Measurements from ENCODE around the gene SPINT2. TPM values are rescaled to one million over a fixed set of nuclear protein-coding genes. Genes with fewer than 3 reads are reported as not detected.

SPINT2 gene
- total and polyA plus RNA-seq, 4 donors, result 95.5 to 242 (median 162) TPM

DNA sequence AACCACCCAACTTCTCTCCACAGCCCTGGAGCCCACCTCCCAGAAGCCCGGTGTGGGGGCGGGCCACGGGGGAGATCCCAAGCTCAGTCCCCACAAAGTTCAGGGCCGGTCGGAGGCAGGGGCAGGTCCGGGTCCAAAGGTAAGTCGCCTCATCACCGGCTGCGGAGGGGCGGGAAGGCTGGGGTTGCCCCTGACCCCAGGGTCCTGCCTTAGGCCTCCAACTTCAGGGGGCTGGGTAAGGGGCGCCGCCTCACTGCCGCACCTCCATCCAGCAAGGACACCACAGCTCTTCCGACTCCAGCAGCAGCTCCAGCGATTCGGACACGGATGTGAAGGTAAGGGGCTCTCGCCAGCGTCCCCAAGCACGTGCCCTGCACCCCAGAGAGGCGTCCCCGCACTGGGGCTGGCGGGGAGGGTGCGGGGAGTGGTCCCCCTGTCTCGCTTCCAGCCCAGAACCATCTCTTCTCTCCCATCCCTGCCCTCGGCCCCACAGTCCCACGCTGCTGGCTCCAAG is 40.0 kb downstream of the SPINT2 start:
- Histone ChIP-seq H3K27ac (ENCODE audit: low read depth, low read length) (no peak overlapping the region), H3K36me3 (ENCODE audit: control insufficient read depth, insufficient read depth, low read length) (peaks cover 59% of the 10 kb centered on the region)
- WGBS (ENCODE audit: insufficient coverage), result 52% methylated on average over 24 of the region's 27 CpGs

DNA sequence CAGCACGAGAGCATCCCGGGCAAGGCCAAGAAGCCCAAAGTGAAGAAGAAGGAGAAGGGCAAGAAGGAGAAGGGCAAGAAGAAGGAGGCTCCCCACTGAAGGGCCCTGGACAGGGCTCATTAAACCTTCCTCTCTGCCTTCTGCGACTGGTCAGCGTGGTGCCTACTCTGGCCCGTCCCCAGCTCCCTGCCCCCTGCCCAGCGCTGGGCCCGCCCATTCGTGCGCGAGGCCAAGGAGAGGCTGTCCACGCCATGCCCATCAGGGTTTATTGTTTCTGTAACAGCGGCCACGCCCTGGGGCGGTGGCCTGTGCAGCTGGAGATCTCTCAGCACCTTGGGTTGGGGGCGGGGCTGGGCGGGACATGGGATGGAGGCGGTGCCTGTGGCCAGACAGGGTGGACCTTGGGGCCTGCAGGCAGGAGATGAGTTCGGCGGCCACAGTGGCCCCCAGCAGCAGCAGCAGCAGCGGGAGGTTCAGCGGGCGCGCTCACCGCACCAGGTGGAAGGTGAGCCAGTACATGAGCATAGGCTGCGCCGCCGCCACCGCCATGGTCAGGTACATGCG is 40.6 kb downstream of the SPINT2 start:
- H3K36me3 ChIP-seq (ENCODE audit: control insufficient read depth, insufficient read depth, low read length), result peaks cover 61% of the 10 kb centered on the region
- no peak overlapping the region for H3K4me3 ChIP-seq (ENCODE audit: low read depth, low read length)
- DNase-seq (ENCODE audit: low read depth in 4 of 6, low spot score in 6 of 6), result peak in 1 of 6 donors; percentile 51
- no peaks in the 10 kb centered on the region for H3K27me3 ChIP-seq (ENCODE audit: control insufficient read depth, insufficient read depth, low read length)
- no peaks in the 10 kb centered on the region for H3K4me1 ChIP-seq (ENCODE audit: control insufficient read depth, insufficient read depth, low read length)
- H3K27ac ChIP-seq (ENCODE audit: low read depth, low read length), result no peak overlapping the region
- no peaks in the 10 kb centered on the region for H3K9me3 ChIP-seq (ENCODE audit: control insufficient read depth, insufficient read depth, low read length)
- 44% methylated on average over 29 of the region's 29 CpGs for WGBS (ENCODE audit: insufficient coverage)

More for the DNA sequence above, 40.0 kb downstream of the SPINT2 start:
- Histone ChIP-seq H3K4me1 (ENCODE audit: control insufficient read depth, insufficient read depth, low read length) (no peaks in the 10 kb centered on the region), H3K9me3 (ENCODE audit: control insufficient read depth, insufficient read depth, low read length) (no peaks in the 10 kb centered on the region), H3K4me3 (ENCODE audit: low read depth, low read length) (no peak overlapping the region), H3K27me3 (ENCODE audit: control insufficient read depth, insufficient read depth, low read length) (no peaks in the 10 kb centered on the region)
- DNase-seq (ENCODE audit: low read depth in 4 of 6, low spot score in 6 of 6), result no peak

- Histone ChIP-seq H3K27ac (ENCODE audit: low read depth, low read length) (no peak overlapping the region), H3K4me1 (ENCODE audit: control insufficient read depth, insufficient read depth, low read length) (no peaks in the 10 kb centered on the region), H3K9me3 (ENCODE audit: control insufficient read depth, insufficient read depth, low read length) (no peaks in the 10 kb centered on the region), H3K4me3 (ENCODE audit: low read depth, low read length) (no peak overlapping the region), H3K36me3 (ENCODE audit: control insufficient read depth, insufficient read depth, low read length) (peaks cover 65% of the 10 kb centered on the region), H3K27me3 (ENCODE audit: control insufficient read depth, insufficient read depth, low read length) (no peaks in the 10 kb centered on the region)
- 75% methylated on average over 1 of the region's 3 CpGs for WGBS (ENCODE audit: insufficient coverage)
- DNase-seq (ENCODE audit: low read depth in 4 of 6, low spot score in 6 of 6), result no peak
Measured at GRCh38 chr19:38306236-38306635, 41.9 kb downstream of the SPINT2 start.

DNA sequence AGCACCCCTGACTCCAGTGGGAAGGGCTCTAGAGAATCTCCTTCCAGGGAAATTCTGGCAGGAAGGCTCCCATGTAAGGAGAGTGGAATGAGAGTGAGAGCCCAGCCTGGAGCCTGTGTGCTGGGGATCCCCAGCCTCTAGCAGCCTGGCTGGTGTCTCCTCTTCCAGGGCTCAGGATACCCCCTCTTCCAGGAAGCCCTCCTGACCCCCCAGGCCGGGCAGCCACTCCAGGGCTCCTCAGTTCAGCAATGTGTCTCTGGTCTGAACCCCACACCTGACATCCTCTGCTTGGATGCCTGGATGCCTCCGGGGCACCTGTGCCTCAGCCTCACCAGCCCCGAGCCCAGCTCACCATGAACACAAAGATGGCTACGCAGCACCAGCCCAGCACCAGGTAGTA is 42.7 kb downstream of the SPINT2 start:
- no peak for DNase-seq (ENCODE audit: low read depth in 4 of 6, low spot score in 6 of 6)
- 100% methylated on average over 4 of the region's 4 CpGs for WGBS (ENCODE audit: insufficient coverage)

GRCh38 chr19:38307597-38307996 is 43.2 kb downstream of the SPINT2 start:
- WGBS (ENCODE audit: insufficient coverage), result 100% methylated on average over 6 of the region's 8 CpGs
- DNase-seq (ENCODE audit: low read depth in 4 of 6, low spot score in 6 of 6), result no peak
- no peaks in the 10 kb centered on the region for H3K4me1 ChIP-seq (ENCODE audit: control insufficient read depth, insufficient read depth, low read length)
- no peaks in the 10 kb centered on the region for H3K9me3 ChIP-seq (ENCODE audit: control insufficient read depth, insufficient read depth, low read length)
- no peak overlapping the region for H3K27ac ChIP-seq (ENCODE audit: low read depth, low read length)
- no peaks in the 10 kb centered on the region for H3K27me3 ChIP-seq (ENCODE audit: control insufficient read depth, insufficient read depth, low read length)
- H3K36me3 ChIP-seq (ENCODE audit: control insufficient read depth, insufficient read depth, low read length), result peaks cover 65% of the 10 kb centered on the region
- H3K4me3 ChIP-seq (ENCODE audit: low read depth, low read length), result no peak overlapping the region

More for the DNA sequence above, 42.7 kb downstream of the SPINT2 start:
- no peak overlapping the region for H3K4me3 ChIP-seq (ENCODE audit: low read depth, low read length)
- H3K27ac ChIP-seq (ENCODE audit: low read depth, low read length), result no peak overlapping the region
- no peaks in the 10 kb centered on the region for H3K9me3 ChIP-seq (ENCODE audit: control insufficient read depth, insufficient read depth, low read length)
- no peaks in the 10 kb centered on the region for H3K27me3 ChIP-seq (ENCODE audit: control insufficient read depth, insufficient read depth, low read length)
- H3K4me1 ChIP-seq (ENCODE audit: control insufficient read depth, insufficient read depth, low read length), result no peaks in the 10 kb centered on the region
- H3K36me3 ChIP-seq (ENCODE audit: control insufficient read depth, insufficient read depth, low read length), result peaks cover 65% of the 10 kb centered on the region

GRCh38 chr19:38308006-38308766 is 43.8 kb downstream of the SPINT2 start:
- Histone ChIP-seq H3K27me3 (ENCODE audit: control insufficient read depth, insufficient read depth, low read length) (no peaks in the 10 kb centered on the region), H3K36me3 (ENCODE audit: control insufficient read depth, insufficient read depth, low read length) (peaks cover 65% of the 10 kb centered on the region), H3K9me3 (ENCODE audit: control insufficient read depth, insufficient read depth, low read length) (no peaks in the 10 kb centered on the region), H3K4me1 (ENCODE audit: control insufficient read depth, insufficient read depth, low read length) (no peaks in the 10 kb centered on the region), H3K4me3 (ENCODE audit: low read depth, low read length) (no peak overlapping the region), H3K27ac (ENCODE audit: low read depth, low read length) (no peak overlapping the region)
- WGBS (ENCODE audit: insufficient coverage), result 93% methylated on average over 12 of the region's 12 CpGs
- no peak for DNase-seq (ENCODE audit: low read depth in 4 of 6, low spot score in 6 of 6)

- Histone ChIP-seq H3K4me3 (ENCODE audit: low read depth, low read length) (no peak overlapping the region), H3K27me3 (ENCODE audit: control insufficient read depth, insufficient read depth, low read length) (no peaks in the 10 kb centered on the region), H3K9me3 (ENCODE audit: control insufficient read depth, insufficient read depth, low read length) (no peaks in the 10 kb centered on the region), H3K36me3 (ENCODE audit: control insufficient read depth, insufficient read depth, low read length) (peaks cover 58% of the 10 kb centered on the region), H3K27ac (ENCODE audit: low read depth, low read length) (no peak overlapping the region), H3K4me1 (ENCODE audit: control insufficient read depth, insufficient read depth, low read length) (no peaks in the 10 kb centered on the region)
- DNase-seq (ENCODE audit: low read depth in 4 of 6, low spot score in 6 of 6), result no peak
- WGBS (ENCODE audit: insufficient coverage), result 93% methylated on average over 7 of the region's 24 CpGs
Measured at GRCh38 chr19:38308926-38309614, 44.7 kb downstream of the SPINT2 start.

GRCh38 chr19:38309615-38310278 is 45.4 kb downstream of the SPINT2 start:
- 100% methylated on average over 2 of the region's 3 CpGs for WGBS (ENCODE audit: insufficient coverage)
- Histone ChIP-seq H3K9me3 (ENCODE audit: control insufficient read depth, insufficient read depth, low read length) (no peaks in the 10 kb centered on the region), H3K27ac (ENCODE audit: low read depth, low read length) (no peak overlapping the region), H3K27me3 (ENCODE audit: control insufficient read depth, insufficient read depth, low read length) (no peaks in the 10 kb centered on the region), H3K36me3 (ENCODE audit: control insufficient read depth, insufficient read depth, low read length) (peaks cover 51% of the 10 kb centered on the region), H3K4me1 (ENCODE audit: control insufficient read depth, insufficient read depth, low read length) (peaks cover under 1% of the 10 kb centered on the region), H3K4me3 (ENCODE audit: low read depth, low read length) (no peak overlapping the region)
- DNase-seq (ENCODE audit: low read depth in 4 of 6, low spot score in 6 of 6), result no peak

DNA sequence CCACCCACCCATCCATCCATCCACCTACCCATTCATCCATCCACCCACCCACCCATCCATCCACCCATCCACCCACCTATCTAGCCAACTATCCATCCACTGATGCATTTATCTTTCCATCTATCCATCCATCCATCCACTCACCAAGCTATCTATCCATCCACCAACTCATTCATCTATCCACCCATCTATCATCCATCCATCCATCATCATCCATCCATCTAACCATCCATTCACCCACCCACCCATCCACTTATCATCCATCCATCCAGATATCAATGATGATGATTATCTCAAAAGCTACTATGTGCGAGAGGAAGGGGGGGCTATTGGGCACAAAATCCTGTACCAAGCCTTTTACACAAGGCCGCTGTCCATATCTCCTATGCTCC is 45.9 kb downstream of the SPINT2 start:
- Histone ChIP-seq H3K4me1 (ENCODE audit: control insufficient read depth, insufficient read depth, low read length) (peaks cover 6% of the 10 kb centered on the region), H3K27me3 (ENCODE audit: control insufficient read depth, insufficient read depth, low read length) (no peaks in the 10 kb centered on the region), H3K36me3 (ENCODE audit: control insufficient read depth, insufficient read depth, low read length) (peaks cover 46% of the 10 kb centered on the region), H3K4me3 (ENCODE audit: low read depth, low read length) (no peak overlapping the region), H3K27ac (ENCODE audit: low read depth, low read length) (no peak overlapping the region), H3K9me3 (ENCODE audit: control insufficient read depth, insufficient read depth, low read length) (no peaks in the 10 kb centered on the region)
- 100% methylated on average over 1 of the region's 2 CpGs for WGBS (ENCODE audit: insufficient coverage)
- DNase-seq (ENCODE audit: low read depth in 4 of 6, low spot score in 6 of 6), result no peak

Measured in spinal cord (tissue), 10 donors.